Esophagus squamous epithelium (tissue), 5 donors: ENCODE measurements around the gene OR13J1. TPM values are rescaled to one million over a fixed set of nuclear protein-coding genes. Genes with fewer than 3 reads are reported as not detected.

Source experiments
- DNase-seq: peaks from one replicate; lab custom pipeline; 2025; lab: John Stamatoyannopoulos, UW
- H3K27ac ChIP-seq, 4 donors: fragments of 200-600 bp; sonication (generic); one replicate each; pipeline ENCODE4 v1.5.1; 2016 to 2019; ENCODE audit warnings: mild to moderate bottlenecking in 1 of 4
- H3K27me3 ChIP-seq, 4 donors: fragments of 200-600 bp; sonication (generic); 1 replicate in 3 of 4; 2 replicates in 1 of 4; pipeline versions ENCODE4 v1.5.1 to v1.6.0; 2017 to 2021; ENCODE audit warnings: antibody characterized with exemption in 1 of 4
- H3K36me3 ChIP-seq, 3 donors: fragments of 200-600 bp; sonication (generic); one replicate each; pipeline ENCODE4 v1.5.1; 2016 to 2019
- H3K4me1 ChIP-seq, 3 donors: fragments of 200-600 bp; sonication (generic); one replicate each; pipeline ENCODE4 v1.5.1; 2017 to 2019
- H3K4me3 ChIP-seq, 4 donors: fragments of 200-600 bp; sonication (generic); 1 replicate in 3 of 4; 2 replicates in 1 of 4; pipeline ENCODE4 v1.5.1; 2016 to 2019; ENCODE audit warnings: mild to moderate bottlenecking in 2 of 4, moderate library complexity in 1 of 4
- H3K9me3 ChIP-seq, 3 donors: fragments of 200-600 bp; sonication (generic); one replicate each; pipeline ENCODE4 v1.5.1; 2016 to 2019
- CTCF ChIP-seq, 6 experiments: fragments of 450-650 bp in 4 of 6; fragments of 200-600 bp in 2 of 6; sonication (generic) in 2 of 6; IDR thresholded peaks; one replicate each; pipeline ENCODE4 v1.5.1; 2016 to 2019; ENCODE audit warnings: antibody characterized with exemption in 6 of 6, mild to moderate bottlenecking in 4 of 6, moderate library complexity in 4 of 6
- POLR2A ChIP-seq, 4 donors: fragments of 450-650 bp; IDR thresholded peaks; one replicate each; pipeline ENCODE4 v1.6.1; 2017; ENCODE audit warnings: antibody characterized with exemption in 4 of 4, mild to moderate bottlenecking in 4 of 4, moderate library complexity in 3 of 4
- WGBS, 2 donors: methylation state at CpG; one replicate each; pipeline ENCODE4 v1.1.5; 2018; 5-methylcytosine and 5-hydroxymethylcytosine counted together
- intact Hi-C: fragments of 100-400 bp; cut with DNase I; formaldehyde crosslinking; loops from one replicate; pipeline ENCODE4 v1.15.0; 2022
- total RNA-seq, 4 donors: library from RNA; depleted of rRNA; stranded (reverse); fragments of >200 nt; gene quantifications; one replicate each; pipeline ENCODE4 v1.1.0, GENCODE V29; 2016
- donor health status: DM: yes; HTN: yes; CAD: no.

The OR13J1 gene
- total RNA-seq, 4 donors from 2014 or later, result not detected

- H3K27ac ChIP-seq, result no peak overlapping the region
- H3K27me3 ChIP-seq, result peaks cover 0 to 80% (median 0%) of the 10 kb centered on the region in 4 donors
- intact Hi-C loops, result no loop called here
- H3K4me1 ChIP-seq, result peaks cover 0 to 7% (median 0%) of the 10 kb centered on the region in 3 donors
- 81 to 90% methylated on average over 2 to 3 of the region's 4 CpGs for WGBS, 2 donors
- no peak overlapping the region for H3K4me3 ChIP-seq
- DNase-seq, result no peak
- H3K36me3 ChIP-seq, result no peaks in the 10 kb centered on the region
- TF ChIP-seq POLR2A (IDR thresholded peaks at IDR 0.05) (no peak), CTCF (IDR thresholded peaks at IDR 0.05) (no peak)
- no peaks in the 10 kb centered on the region for H3K9me3 ChIP-seq
Measured at GRCh38 chr9:35867538-35867937, 2.7 kb downstream of the OR13J1 start.

- Histone ChIP-seq H3K27ac (no peak overlapping the region), H3K27me3 (peaks cover 0 to 95% (median 0%) of the 10 kb centered on the region in 4 donors), H3K4me3 (no peak overlapping the region), H3K4me1 (no peaks in the 10 kb centered on the region), H3K9me3 (no peaks in the 10 kb centered on the region), H3K36me3 (no peaks in the 10 kb centered on the region)
- intact Hi-C loops, result no loop called here
- TF ChIP-seq POLR2A (IDR thresholded peaks at IDR 0.05) (no peak), CTCF (IDR thresholded peaks at IDR 0.05) (no peak)
- WGBS, 2 donors, result 79 to 84% methylated on average over 6 to 7 of the region's 8 CpGs
- no peak for DNase-seq
Measured at GRCh38 chr9:35864695-35865255, 5.4 kb downstream of the OR13J1 start.

GRCh38 chr9:35863583-35863982, 6.6 kb downstream of the OR13J1 start:
- intact Hi-C loops, result no loop called here
- Histone ChIP-seq H3K4me3 (no peak overlapping the region), H3K9me3 (no peaks in the 10 kb centered on the region), H3K36me3 (no peaks in the 10 kb centered on the region), H3K4me1 (no peaks in the 10 kb centered on the region), H3K27me3 (peaks cover 0 to 95% (median 0%) of the 10 kb centered on the region in 4 donors), H3K27ac (no peak overlapping the region)
- no peak for DNase-seq
- WGBS, 2 donors, result 33 to 91% methylated on average over 4 of the region's 8 CpGs
- TF ChIP-seq CTCF (IDR thresholded peaks at IDR 0.05) (no peak), POLR2A (IDR thresholded peaks at IDR 0.05) (no peak)

GRCh38 chr9:35862328-35862727, 7.9 kb downstream of the OR13J1 start:
- Histone ChIP-seq H3K4me3 (no peak overlapping the region), H3K4me1 (no peaks in the 10 kb centered on the region), H3K9me3 (no peaks in the 10 kb centered on the region), H3K36me3 (no peaks in the 10 kb centered on the region), H3K27me3 (peaks cover 0 to 87% (median 0%) of the 10 kb centered on the region in 4 donors), H3K27ac (no peak overlapping the region)
- intact Hi-C loops, result no loop called here
- 64 to 83% methylated on average over 2 to 4 of the region's 4 CpGs for WGBS, 2 donors
- DNase-seq, result no peak
- TF ChIP-seq CTCF (IDR thresholded peaks at IDR 0.05) (no peak), POLR2A (IDR thresholded peaks at IDR 0.05) (no peak)

- H3K27me3 ChIP-seq, result peaks cover 0 to 86% (median 0%) of the 10 kb centered on the region in 4 donors
- H3K36me3 ChIP-seq, result no peaks in the 10 kb centered on the region
- DNase-seq, result no peak
- 52 to 64% methylated on average over 11 to 12 of the region's 12 CpGs for WGBS, 2 donors
- no peak overlapping the region for H3K4me3 ChIP-seq
- H3K27ac ChIP-seq, result no peak overlapping the region
- TF ChIP-seq CTCF (IDR thresholded peaks at IDR 0.05) (no peak), POLR2A (IDR thresholded peaks at IDR 0.05) (no peak)
- intact Hi-C loops, result no loop called here
- no peaks in the 10 kb centered on the region for H3K4me1 ChIP-seq
- no peaks in the 10 kb centered on the region for H3K9me3 ChIP-seq
Measured at GRCh38 chr9:35861161-35861897, 8.9 kb downstream of the OR13J1 start.
